ENCODE measurements around the gene PPP1R1A. TPM values are rescaled to one million over a fixed set of nuclear protein-coding genes. Genes with fewer than 3 reads are reported as not detected.

The PPP1R1A gene
- total RNA-seq, 1 donor from 2014 or later: not detected

DNA sequence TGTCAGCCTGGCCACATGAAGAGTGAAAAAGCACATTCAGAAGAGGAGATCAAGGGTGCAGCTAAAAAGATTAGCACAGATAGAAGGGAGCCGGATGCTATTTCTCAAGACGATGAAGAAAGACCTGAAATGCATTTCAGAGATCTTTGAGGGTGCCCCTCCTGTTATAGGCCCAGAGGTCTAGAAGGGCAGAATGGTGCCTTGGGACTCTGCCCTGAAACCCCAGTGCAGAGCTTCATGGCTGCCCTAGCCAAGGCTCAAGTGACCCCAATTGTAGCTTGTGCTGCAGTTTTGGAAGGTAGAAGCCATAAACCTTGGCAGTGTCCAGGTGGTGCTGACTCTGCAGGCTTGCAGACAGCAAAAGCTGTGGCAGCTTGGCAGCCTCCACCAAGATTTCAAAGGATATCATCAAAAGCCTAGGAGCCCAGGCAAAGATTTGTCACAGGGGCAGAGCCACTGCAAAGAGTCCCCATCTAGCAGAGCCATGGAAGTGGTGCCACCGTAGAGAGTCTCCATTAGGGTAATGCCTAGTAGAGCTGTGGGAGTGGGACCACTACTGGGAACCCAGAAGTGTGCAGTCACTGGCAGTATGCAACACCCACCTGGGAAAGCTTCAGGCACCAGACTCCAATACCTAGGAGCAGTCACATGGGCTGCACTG lies 39.9 kb upstream of the PPP1R1A start:
- Histone ChIP-seq H3K27me3 (peaks cover 8% of the 10 kb centered on the region), H3K36me3 (no peaks in the 10 kb centered on the region), H3K4me3 (no peak overlapping the region), H3K4me1 (no peaks in the 10 kb centered on the region), H3K9me3 (no peaks in the 10 kb centered on the region), H3K27ac (no peak overlapping the region)
- intact Hi-C loops (cut with DNase I): no loop called here
- ATAC-seq: no peak
- no peak for DNase-seq
- TF ChIP-seq, protein P1, sequence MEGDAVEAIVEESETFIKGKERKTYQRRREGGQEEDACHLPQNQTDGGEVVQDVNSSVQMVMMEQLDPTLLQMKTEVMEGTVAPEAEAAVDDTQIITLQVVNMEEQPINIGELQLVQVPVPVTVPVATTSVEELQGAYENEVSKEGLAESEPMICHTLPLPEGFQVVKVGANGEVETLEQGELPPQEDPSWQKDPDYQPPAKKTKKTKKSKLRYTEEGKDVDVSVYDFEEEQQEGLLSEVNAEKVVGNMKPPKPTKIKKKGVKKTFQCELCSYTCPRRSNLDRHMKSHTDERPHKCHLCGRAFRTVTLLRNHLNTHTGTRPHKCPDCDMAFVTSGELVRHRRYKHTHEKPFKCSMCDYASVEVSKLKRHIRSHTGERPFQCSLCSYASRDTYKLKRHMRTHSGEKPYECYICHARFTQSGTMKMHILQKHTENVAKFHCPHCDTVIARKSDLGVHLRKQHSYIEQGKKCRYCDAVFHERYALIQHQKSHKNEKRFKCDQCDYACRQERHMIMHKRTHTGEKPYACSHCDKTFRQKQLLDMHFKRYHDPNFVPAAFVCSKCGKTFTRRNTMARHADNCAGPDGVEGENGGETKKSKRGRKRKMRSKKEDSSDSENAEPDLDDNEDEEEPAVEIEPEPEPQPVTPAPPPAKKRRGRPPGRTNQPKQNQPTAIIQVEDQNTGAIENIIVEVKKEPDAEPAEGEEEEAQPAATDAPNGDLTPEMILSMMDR (IDR thresholded peaks at IDR 0.05): no peak

DNA sequence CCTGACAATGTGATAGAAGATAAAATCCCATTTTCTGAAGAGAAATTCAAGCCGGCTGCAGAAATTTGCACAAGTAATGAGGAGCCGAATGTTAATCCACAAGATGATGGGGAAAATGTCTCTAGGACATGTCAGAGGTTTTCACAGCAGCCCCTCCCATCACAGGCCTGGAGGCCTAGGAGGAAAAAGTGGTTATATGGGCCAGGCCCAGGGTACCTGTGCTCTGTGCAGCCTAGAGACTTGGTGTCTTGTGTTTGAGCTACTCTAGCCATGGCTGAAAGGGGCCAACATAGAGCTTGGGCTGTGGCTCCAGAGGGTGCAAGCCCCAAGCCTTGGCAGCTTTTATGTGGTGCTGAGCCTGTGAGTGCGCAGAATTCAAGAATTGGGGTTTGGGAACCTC lies 38.8 kb upstream of the PPP1R1A start:
- Histone ChIP-seq H3K9me3 (no peaks in the 10 kb centered on the region), H3K27me3 (peaks cover 11% of the 10 kb centered on the region), H3K4me1 (no peaks in the 10 kb centered on the region), H3K27ac (no peak overlapping the region), H3K36me3 (no peaks in the 10 kb centered on the region), H3K4me3 (no peak overlapping the region)
- intact Hi-C loops (cut with DNase I): no loop called here
- ATAC-seq: no peak
- no peak for DNase-seq
- TF ChIP-seq, protein P1 (IDR thresholded peaks at IDR 0.05): no peak

DNA sequence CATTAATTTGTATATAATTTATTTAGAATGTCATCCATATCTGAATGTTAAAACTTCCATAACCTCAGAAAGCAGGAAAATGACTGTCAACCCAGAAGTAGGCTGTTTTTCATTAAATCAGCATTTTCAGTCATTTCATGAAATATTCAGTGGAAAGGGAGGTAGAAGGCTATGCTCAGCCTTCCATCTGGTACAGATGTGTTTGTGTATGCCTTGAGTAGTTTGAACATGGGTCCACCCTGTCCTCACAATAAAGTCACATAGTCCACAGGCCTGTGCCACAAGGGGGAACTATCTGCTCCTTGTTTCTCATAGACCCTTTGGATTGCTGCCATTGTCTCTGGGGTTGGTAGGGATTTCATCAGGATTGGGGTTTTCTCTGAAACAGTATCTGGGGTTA lies 37.1 kb upstream of the PPP1R1A start:
- H3K36me3 ChIP-seq: no peaks in the 10 kb centered on the region
- peaks cover 11% of the 10 kb centered on the region for H3K27me3 ChIP-seq
- H3K4me3 ChIP-seq: no peak overlapping the region
- H3K9me3 ChIP-seq: no peaks in the 10 kb centered on the region
- TF ChIP-seq, protein P1 (IDR thresholded peaks at IDR 0.05): no peak
- intact Hi-C loops (cut with DNase I): no loop called here
- no peak overlapping the region for H3K27ac ChIP-seq
- no peaks in the 10 kb centered on the region for H3K4me1 ChIP-seq
- no peak for DNase-seq
- no peak for ATAC-seq

DNA sequence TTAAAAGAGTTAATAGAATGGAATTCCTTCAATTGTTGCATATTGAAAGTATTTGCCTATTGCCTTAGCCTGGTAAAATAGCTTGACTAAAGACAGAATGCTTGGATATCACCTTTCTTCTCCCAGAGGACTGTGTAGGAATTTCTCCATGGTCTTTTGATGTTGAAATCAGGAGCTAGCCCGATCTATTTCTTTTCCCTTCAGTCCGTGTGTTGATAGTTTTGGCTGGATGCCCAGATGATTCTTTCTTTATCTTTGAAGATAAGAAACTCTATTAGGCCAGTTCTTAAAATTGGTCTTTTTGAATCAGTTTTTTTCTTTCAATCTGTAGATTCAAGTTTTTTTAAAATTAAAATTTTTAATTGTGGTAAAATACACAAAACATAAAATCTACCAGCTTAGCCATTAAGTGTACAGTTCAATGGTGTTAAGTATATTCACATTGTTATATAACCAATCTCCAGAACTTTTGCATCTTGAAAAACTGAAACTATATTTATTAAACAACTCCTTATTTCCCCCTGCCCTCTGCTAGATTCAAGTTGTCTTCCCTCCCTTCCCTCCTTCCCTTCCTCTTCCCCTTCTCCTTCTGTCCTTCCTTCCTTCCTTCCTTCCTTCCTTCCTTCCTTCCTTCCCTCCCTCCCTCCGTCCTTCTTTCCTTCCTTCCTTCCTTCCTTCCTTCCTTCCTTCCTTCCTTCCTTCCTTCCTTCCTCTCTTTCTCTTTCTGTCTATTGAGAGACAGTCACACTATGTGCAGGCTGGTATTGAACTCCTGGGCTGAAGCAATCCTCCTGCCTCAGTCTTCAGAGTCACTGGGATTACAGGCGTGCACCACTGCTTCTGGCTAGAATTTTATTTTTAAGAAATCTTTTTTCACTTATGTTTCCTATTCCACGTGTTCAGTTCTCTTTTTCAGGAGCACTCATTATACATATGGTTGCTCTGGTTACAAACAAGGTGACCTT lies 36.1 kb upstream of the PPP1R1A start:
- H3K4me1 ChIP-seq: no peaks in the 10 kb centered on the region
- DNase-seq (no peak), ATAC-seq (no peak)
- no peaks in the 10 kb centered on the region for H3K9me3 ChIP-seq
- intact Hi-C loops (cut with DNase I): no loop called here
- H3K36me3 ChIP-seq: no peaks in the 10 kb centered on the region
- no peak overlapping the region for H3K4me3 ChIP-seq
- H3K27me3 ChIP-seq: peaks cover 11% of the 10 kb centered on the region
- TF ChIP-seq, protein P1 (IDR thresholded peaks at IDR 0.05): no peak
- H3K27ac ChIP-seq: no peak overlapping the region

DNA sequence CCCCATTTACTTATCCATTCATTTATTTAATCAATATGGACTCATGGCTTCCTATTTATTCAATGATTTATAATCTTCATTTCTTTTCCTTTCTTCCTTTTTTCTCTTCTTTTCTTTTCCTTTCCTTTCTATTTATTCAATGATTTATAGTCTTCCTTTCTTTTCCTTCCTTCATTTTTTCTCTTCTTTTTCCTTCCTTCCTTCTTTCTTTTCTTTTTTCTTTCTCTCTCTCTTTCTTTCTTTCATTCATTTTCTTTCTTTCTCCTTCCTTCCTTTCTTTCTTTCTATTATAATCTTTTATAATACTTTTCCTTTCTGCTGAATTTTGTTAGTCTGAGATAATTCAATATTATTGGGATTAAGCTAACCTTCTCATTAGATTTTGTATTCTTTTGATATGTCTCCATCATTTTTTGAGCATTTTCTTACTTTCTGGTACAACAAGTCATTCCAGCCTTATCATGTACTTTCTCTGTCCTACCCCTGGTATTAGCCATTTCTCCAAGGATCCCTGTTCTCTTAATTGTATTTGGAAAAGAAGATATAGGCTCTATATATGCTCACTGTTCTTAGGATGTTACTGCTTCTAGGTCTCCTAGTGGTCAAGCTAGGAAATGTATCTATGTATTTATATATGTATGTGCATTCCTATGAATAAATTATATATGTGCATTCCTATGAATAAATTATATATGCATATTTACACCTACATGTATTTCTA lies 34.2 kb upstream of the PPP1R1A start:
- Histone ChIP-seq H3K36me3 (no peaks in the 10 kb centered on the region), H3K27me3 (peaks cover 11% of the 10 kb centered on the region), H3K4me3 (no peak overlapping the region), H3K27ac (no peak overlapping the region), H3K4me1 (no peaks in the 10 kb centered on the region), H3K9me3 (no peaks in the 10 kb centered on the region)
- ATAC-seq (no peak), DNase-seq (no peak)
- intact Hi-C loops (cut with DNase I): no loop called here
- TF ChIP-seq, protein P1 (IDR thresholded peaks at IDR 0.05): peak; percentile 13

Data from upper lobe of right lung (tissue), 1 donor.